Dermis blood vessel endothelial cell (primary cell): ENCODE data around the gene RNGTT. TPM values are rescaled to one million over a fixed set of nuclear protein-coding genes. Genes with fewer than 3 reads are reported as not detected.
"Not testable (repeated sequence)": the region's sequence is repeated elsewhere in the genome, so short reads cannot be mapped to it uniquely, and the experiment has no call there.

Experiments
- DNase-seq: peaks from one replicate; pipeline ENCODE4 v3.0.0; 2010
- total RNA-seq: library from RNA; depleted of rRNA; stranded (reverse); fragments of >200 nt; gene quantifications from 2 replicates; pipeline ENCODE4 v1.2.3, GENCODE V29; 2014

The RNGTT gene
- total RNA-seq, 1 donor from 2014 or later = 19.7 TPM

DNA sequence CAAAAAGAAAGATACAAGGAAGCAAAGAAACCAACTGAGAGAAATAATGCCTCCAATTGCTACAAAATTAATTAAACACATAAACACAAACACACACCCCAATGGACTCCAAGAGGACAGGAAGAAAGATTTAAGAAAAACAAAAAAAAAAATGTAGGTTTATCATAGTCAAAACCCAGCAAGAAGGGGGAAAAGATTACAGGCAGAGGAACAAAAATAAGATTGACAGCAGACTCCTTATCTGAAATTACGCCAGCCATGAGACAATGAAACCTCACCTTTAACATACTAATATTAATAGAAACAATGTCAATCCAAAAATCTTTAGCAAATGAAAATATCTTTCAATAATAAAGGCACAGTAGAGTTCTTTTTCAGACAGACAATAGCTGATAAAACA is 155.8 kb downstream of the RNGTT start:
- DNase-seq = no peak

- no peak for DNase-seq
These were observed 156.7 kb downstream of the RNGTT start for GRCh38 chr6:88806728-88807127.

DNA sequence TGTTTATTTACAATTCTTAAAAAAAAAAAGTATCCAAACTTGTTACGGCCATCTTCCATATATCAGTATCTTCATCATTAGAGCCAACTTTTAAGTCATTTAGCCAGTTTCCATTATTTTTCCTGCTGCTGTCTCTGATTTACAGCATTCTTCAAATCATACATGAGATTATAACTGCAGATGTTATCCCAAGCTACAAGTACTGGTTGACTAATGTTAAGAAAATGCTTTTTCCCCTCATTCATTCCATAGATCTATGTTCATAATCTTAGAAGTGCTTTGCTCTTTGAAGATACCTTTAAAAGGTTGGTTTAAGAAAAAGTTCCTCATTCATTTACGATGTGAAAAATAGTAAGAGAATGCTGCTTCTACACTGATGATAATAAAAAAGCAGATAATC is 158.7 kb downstream of the RNGTT start:
- DNase-seq = no peak

DNA sequence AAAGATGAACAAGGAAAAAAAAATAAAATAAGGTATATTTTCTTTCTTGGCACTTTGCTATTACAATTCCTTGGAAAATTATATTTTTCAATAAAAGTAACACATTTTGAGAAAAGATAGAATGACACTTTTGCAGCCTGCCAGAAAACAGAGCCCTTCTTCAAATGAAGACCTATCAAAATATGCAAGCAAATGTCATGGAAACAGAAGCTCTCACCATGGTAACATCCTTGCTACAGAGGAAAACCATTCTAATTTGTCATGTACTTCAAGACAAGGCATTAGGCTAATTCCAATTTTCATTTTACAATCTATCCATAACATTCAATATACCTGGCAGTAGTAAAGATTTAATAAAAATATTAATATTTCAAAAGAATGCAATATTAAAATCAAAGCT is 177.9 kb downstream of the RNGTT start:
- DNase-seq = no peak

- DNase-seq = peak; percentile 82
These were observed 182.6 kb downstream of the RNGTT start for GRCh38 chr6:88780714-88781389.

DNA sequence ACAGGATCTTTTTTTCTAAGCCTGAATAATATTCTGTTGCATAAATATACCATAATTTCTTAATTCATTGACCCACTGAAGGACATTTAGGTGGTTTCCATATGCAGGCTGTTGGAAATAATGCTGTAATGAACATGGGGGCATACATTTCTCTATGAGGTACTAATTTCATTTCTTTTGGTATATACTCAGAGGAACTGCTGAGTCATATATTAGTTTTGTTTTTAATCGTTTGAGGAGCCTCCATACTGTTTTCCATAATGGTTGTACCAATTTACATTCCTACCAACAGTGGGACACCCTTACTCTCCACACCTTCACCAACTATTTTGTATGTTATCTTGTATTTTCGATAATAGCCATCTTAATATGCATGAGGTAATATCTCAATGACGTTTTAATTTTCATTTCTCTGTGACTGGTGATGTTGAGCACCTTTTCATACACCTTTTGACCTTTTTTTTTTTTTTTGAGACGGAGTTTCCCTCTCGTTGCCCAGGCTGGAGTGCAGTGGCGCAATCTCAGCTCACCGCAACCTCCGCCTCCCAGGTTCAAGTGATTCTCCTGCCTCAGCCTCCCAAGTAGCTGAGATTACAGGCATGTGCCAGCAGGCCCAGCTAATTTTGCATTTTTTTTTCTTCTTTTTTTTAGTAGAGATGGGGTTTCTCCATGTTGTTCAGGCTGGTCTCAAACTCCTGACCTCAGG is 187.4 kb downstream of the RNGTT start:
- DNase-seq = no peak

DNA sequence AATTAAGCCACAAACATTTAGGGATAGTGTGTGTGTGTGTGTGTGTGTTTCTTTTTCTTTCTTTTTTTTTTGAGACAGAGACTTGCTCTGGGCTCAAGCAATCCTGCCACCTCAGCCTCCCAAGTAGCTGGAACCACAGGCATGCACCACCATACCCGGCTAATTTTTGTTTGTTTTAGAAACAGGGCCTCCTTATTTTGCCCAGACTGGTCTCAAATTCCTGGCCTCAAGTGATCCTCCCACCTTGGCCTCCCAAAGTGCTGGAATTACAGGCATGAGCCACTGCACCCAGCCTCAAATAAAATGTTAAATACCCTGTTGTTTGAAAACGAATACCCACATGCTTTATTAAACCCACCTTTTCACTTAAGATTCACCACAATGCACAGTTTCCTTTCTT is 195.3 kb downstream of the RNGTT start:
- DNase-seq = not testable (repeated sequence)

DNA sequence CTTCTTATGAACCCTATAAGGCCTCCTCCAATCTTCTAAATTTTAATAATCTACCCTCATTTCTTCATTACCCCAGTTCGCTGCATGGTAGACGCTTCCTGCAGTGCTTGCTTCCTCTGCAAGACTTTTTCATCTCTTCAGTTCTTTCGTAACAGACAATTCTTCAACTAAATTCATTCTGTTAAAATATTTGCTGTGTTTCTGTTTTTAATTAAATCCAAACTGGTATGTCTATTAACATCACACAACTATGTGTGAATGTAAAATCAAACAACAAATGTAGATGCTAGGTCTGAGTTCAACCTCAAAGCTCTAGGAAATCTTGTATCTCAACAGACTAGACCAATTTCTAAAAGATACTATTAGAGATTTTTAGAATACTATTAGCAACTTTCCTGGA is 199.3 kb downstream of the RNGTT start:
- DNase-seq = no peak

DNA sequence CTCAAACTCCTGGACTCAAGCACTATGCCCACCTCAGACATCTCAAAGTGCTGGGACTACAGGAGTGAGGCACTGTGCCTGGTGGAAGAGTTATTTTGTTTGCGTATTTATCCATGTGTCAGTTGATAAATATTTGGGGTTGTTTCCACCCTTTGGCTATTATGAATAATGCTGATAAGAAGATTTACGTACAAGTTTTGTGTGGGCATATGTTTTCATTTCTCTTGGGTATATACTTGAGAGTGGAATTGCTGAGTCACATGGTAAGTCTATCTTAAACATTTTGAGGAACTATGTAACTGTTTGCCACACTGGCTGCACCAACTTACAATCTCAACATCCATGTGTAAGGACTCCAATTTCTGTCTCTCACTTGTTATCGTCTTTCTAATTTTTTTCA is 200.3 kb downstream of the RNGTT start:
- no peak for DNase-seq

- DNase-seq = no peak
These were observed 202.0 kb downstream of the RNGTT start for GRCh38 chr6:88761237-88762031.

DNA sequence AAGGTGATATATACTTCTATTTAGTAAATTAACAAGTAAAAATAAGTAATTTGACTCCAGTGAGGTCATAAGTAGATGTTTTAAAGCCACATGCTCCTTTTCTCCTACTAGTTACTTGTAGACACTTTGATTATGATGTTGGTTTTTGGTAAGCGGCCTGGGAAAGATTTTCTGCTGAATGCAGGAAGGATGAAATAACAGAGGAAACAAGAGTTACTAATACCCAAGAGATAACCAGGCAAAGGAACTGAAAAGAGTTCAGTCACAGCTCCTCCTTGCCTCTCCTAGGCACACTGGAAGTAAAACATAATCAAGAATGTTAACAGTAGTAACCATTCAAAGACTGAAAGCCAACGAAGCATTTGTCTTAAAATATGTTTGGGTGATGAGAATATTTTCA is 203.3 kb downstream of the RNGTT start:
- DNase-seq = no peak

DNA sequence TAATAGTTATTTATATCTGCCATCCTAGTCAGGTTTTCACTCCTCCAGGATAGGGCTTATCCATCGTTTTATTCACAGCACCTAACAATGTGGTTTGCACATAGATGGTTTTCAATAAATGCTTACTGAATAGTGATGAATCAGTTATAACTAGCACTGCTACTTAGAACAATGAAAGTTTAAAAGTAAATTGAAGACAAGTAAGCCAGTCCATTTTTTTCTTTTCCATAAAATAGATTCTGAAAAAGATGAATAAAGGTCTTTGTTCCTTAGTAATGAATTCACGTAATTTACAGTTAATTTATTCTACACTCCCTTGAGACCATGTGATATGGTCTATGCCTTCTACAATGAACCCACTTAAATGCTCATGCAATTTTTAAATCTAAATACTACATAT is 212.5 kb downstream of the RNGTT start:
- no peak for DNase-seq

GRCh38 chr6:88749849-88750248 is 213.6 kb downstream of the RNGTT start:
- no peak for DNase-seq

DNA sequence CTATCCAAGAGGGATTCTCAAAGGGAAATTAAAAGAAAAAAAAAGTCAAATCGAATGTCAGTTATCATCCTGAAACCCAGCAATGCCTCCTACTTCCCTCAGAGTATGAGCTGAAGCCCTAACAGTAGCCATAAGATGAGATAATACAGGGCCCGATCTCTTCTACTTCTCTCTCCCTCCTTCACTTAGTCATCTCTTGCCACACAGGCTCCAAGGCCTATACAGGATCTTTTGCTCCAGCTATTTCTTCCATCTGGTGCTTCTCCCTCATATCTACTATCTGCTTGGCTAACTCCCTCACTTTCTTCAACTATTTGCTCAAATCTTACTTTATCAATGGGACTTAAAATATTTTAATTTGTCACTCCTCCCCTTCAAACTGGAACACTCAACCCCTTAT is 215.3 kb downstream of the RNGTT start:
- no peak for DNase-seq

DNA sequence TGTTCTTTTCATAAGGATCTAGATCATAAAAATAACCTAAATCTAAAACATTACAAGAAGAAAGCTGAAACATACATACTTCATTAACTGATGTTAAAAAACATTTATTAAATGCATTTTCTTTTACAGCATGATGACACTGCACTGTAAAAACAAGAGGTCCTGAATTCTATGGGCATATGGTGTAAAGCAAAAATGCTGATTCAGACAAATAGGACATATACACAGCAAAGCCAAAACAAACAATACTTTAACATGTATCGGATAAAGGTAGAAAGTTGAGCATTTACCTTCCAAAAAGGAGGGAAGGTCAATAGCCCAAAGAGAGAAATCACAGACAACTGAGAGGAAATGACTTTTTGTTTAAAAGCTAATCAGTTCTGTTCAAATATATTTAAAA is 221.5 kb downstream of the RNGTT start:
- DNase-seq = no peak

DNA sequence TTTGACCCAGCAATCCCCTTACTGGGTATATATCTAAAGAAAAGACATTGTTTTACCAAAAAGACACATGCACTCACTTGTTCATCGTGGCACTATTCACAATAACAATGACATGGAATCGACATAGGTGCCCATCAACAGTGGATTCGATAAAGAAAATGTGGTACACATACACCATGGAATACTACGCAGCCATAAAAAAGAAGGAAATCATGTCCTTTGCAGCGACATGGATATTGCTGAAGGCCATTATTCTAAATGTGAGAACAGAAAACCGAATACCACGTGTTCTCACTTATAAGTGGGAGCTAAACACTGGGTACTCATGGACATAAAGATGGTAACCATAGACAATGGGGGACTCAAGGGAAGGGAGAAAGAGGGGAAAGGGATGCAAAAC is 222.3 kb downstream of the RNGTT start:
- no peak for DNase-seq

GRCh38 chr6:88734544-88734943 is 228.9 kb downstream of the RNGTT start:
- no peak for DNase-seq

GRCh38 chr6:88730611-88731011 is 232.8 kb downstream of the RNGTT start:
- DNase-seq = peak; percentile 57

- no peak for DNase-seq
These were observed 234.7 kb downstream of the RNGTT start for GRCh38 chr6:88728756-88729155.

GRCh38 chr6:88726409-88726808 is 237.0 kb downstream of the RNGTT start:
- not testable (repeated sequence) for DNase-seq

GRCh38 chr6:88725111-88725975 is 238.1 kb downstream of the RNGTT start:
- DNase-seq = no peak

GRCh38 chr6:88722686-88723085 is 240.7 kb downstream of the RNGTT start:
- no peak for DNase-seq

- DNase-seq = not testable (repeated sequence)
These were observed 247.0 kb downstream of the RNGTT start for GRCh38 chr6:88716399-88716798.
